ENCODE data around the gene PRKCA.
"Not testable (repeated sequence)": the region's sequence is repeated elsewhere in the genome, so short reads cannot be mapped to it uniquely, and the experiment has no call there.

Gene PRKCA

GRCh38 chr17:66301864-66302741 is at the start of gene PRKCA:
Gene PRKCA (plus strand): TSS chr17:66302613.
- H3K9me3 ChIP-seq = no peaks in the 10 kb centered on the region
- TF ChIP-seq, protein P1, sequence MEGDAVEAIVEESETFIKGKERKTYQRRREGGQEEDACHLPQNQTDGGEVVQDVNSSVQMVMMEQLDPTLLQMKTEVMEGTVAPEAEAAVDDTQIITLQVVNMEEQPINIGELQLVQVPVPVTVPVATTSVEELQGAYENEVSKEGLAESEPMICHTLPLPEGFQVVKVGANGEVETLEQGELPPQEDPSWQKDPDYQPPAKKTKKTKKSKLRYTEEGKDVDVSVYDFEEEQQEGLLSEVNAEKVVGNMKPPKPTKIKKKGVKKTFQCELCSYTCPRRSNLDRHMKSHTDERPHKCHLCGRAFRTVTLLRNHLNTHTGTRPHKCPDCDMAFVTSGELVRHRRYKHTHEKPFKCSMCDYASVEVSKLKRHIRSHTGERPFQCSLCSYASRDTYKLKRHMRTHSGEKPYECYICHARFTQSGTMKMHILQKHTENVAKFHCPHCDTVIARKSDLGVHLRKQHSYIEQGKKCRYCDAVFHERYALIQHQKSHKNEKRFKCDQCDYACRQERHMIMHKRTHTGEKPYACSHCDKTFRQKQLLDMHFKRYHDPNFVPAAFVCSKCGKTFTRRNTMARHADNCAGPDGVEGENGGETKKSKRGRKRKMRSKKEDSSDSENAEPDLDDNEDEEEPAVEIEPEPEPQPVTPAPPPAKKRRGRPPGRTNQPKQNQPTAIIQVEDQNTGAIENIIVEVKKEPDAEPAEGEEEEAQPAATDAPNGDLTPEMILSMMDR (IDR thresholded peaks at IDR 0.05) = no peak
- peaks cover 0 to 41% (median 22%) of the 10 kb centered on the region in 4 donors for H3K4me1 ChIP-seq
- intact Hi-C loops (cut with DNase I; ENCODE audit: low total_unique reads) = no loop called here
- peak within 1 kb of the TSS; percentile 81 to 83 for H3K27ac ChIP-seq
- no peaks in the 10 kb centered on the region for H3K36me3 ChIP-seq
- H3K4me3 ChIP-seq = peak within 1 kb of the TSS; percentile 88 to 96
- DNase-seq = peak; percentile 51 to 82
- H3K27me3 ChIP-seq = no peaks in the 10 kb centered on the region

- intact Hi-C loops (cut with DNase I; ENCODE audit: low total_unique reads); H3K36me3 ChIP-seq; DNase-seq: not testable (repeated sequence)
These were observed 49.0 kb upstream of the PRKCA start for GRCh38 chr17:66253458-66253857.

DNA sequence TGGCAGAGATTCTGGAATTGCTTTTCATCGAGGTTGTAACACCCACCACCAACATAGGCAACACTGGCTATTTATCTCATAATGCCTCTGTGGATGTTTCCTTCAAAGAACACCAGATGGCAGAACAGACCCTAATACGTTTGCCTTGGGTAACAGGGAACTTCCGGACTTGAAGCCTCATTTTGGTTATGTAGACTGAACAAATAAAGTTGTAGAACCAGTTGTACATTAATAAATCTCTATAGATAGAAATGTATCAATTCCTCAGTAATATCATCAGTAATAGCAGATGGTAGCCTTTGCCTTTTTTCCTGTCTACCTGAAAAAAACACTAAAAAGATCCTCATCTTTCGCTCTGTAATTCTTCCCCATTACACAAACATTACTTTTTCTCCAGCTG is 47.3 kb upstream of the PRKCA start:
- H3K4me1 ChIP-seq = no peaks in the 10 kb centered on the region
- H3K36me3 ChIP-seq = no peaks in the 10 kb centered on the region
- no peak for DNase-seq
- intact Hi-C loops (cut with DNase I; ENCODE audit: low total_unique reads) = loop anchor here (1.0 to 5.0 kb wide), 2 partner anchors 312 to 418 kb away; no protein-coding TSS in a partner anchor
- no peak overlapping the region for H3K27ac ChIP-seq
- no peaks in the 10 kb centered on the region for H3K27me3 ChIP-seq
- H3K9me3 ChIP-seq = no peaks in the 10 kb centered on the region
- no peak overlapping the region for H3K4me3 ChIP-seq
- TF ChIP-seq, protein P1 (IDR thresholded peaks at IDR 0.05) = peak; percentile 73 to 82

More at GRCh38 chr17:66253458-66253857, 49.0 kb upstream of the PRKCA start:
- H3K27ac ChIP-seq, H3K4me3 ChIP-seq, H3K9me3 ChIP-seq, H3K27me3 ChIP-seq, H3K4me1 ChIP-seq: not testable (repeated sequence)

DNA sequence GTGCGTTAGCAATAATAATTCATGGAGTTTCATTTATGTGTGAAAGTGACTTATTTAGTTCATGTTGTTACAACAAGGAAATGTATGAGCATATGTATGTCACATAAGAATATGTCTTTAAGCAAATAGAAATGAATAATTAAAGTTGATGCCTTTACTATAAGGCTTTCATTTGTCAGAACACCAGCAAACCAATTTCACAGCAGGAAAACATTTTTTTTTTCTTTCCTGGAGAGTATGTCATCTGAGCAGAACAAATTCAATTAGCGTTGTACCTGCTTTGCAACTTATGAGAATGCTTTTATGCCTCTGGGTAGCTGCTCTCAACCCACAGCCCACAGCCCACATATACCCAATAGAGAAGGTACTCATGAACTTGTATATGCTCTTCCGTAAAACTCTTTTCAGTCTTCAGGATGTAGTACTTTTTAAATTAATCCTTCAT is 46.9 kb upstream of the PRKCA start:
- no peak for DNase-seq
- no peaks in the 10 kb centered on the region for H3K9me3 ChIP-seq
- no peaks in the 10 kb centered on the region for H3K36me3 ChIP-seq
- TF ChIP-seq, protein P1 (IDR thresholded peaks at IDR 0.05) = no peak
- H3K27me3 ChIP-seq = no peaks in the 10 kb centered on the region
- H3K4me3 ChIP-seq = no peak overlapping the region
- no peak overlapping the region for H3K27ac ChIP-seq
- H3K4me1 ChIP-seq = no peaks in the 10 kb centered on the region
- intact Hi-C loops (cut with DNase I; ENCODE audit: low total_unique reads) = loop anchor here (1.0 to 5.0 kb wide), 2 partner anchors 312 to 418 kb away; no protein-coding TSS in a partner anchor

DNA sequence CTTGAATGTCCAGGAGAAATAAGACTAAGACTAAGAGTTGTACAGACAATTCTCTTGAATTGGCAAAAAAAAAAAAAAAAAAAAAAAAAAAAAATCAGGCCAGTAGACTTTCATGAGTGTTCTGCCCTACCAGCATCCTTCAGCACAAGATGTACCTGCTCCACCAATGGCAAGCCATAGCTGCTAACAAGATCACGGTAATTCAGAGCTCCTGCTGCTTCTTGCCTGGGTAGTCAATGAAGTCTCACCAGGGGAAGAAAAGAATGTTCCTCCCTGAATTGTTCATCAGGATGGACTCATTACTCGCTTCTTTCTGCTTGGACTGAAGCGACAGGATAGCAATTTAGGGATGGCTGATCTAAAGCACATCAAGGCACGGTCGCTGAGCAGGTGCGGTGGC is 42.1 kb upstream of the PRKCA start:
- TF ChIP-seq, protein P1 (IDR thresholded peaks at IDR 0.05) = no peak
- no peaks in the 10 kb centered on the region for H3K36me3 ChIP-seq
- intact Hi-C loops (cut with DNase I; ENCODE audit: low total_unique reads) = no loop called here
- H3K9me3 ChIP-seq = no peaks in the 10 kb centered on the region
- no peak overlapping the region for H3K27ac ChIP-seq
- H3K27me3 ChIP-seq = no peaks in the 10 kb centered on the region
- DNase-seq = no peak
- no peaks in the 10 kb centered on the region for H3K4me1 ChIP-seq
- no peak overlapping the region for H3K4me3 ChIP-seq

DNA sequence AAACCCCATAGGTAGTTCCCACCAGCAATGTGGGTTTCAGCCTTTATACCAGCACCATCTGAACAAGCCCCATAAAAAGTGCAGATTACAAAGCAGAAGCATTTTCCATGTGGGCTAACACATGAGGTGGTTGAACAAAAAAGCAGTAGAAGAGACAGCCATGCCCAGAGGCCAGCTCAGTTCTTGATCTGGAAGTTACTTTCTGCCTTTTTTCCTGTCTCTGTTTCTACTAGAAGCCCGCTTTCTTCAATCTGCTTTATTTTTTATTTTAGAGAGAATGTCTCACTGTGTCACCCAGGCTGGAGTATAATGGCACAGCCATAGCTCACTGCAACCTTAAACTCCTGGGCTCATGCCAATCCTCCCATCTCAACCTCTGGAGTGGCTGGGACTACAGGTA is 41.7 kb upstream of the PRKCA start:
- no peak for DNase-seq
- H3K4me1 ChIP-seq = no peaks in the 10 kb centered on the region
- intact Hi-C loops (cut with DNase I; ENCODE audit: low total_unique reads) = no loop called here
- H3K27me3 ChIP-seq = no peaks in the 10 kb centered on the region
- TF ChIP-seq, protein P1 (IDR thresholded peaks at IDR 0.05) = no peak
- H3K4me3 ChIP-seq = no peak overlapping the region
- H3K36me3 ChIP-seq = no peaks in the 10 kb centered on the region
- H3K27ac ChIP-seq = no peak overlapping the region
- H3K9me3 ChIP-seq = no peaks in the 10 kb centered on the region

Data from tibial artery (tissue), 4 donors.